Fibroblast of pulmonary artery (primary cell): ENCODE measurements around the gene LINC00305.

Experiments used
- DNase-seq: peaks from one replicate; pipeline ENCODE4 v3.0.0-alpha.2; 2010; ENCODE audit warnings: low read depth
- H3K4me3 ChIP-seq: replicated peaks from 2 replicates; pipeline ENCODE4 v1.5.1; 2011; ENCODE audit warnings: low read depth, mild to moderate bottlenecking, control low read depth, low read length, moderate library complexity
- TF ChIP-seq, protein P1 (sequence below): IDR thresholded peaks from 2 replicates; pipeline ENCODE4 v1.5.1; 2011; ENCODE audit warnings: mild to moderate bottlenecking, control low read depth, low read length, inconsistent platforms; ENCODE audit errors: missing control alignments

The LINC00305 gene

DNA sequence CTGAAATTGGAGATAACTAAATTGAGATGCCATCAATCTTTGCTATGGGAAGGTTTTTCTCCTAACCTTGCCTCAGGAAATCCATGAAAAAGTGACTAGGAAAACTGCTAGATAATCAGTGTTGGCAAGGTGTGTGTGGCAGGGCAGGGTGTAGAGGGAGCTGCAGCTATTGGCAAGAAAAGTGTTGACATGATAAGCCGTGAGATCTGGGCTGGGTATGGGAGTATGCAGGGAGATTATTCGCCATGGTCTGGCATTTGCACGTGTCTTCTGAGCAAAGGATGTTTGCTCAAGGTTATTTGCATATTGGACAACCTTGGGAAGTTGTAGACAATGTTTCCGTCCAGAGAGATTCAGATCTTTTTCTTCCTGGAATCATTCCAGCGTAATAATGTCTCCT, 104.3 kb downstream of the LINC00305 start:
- no peak overlapping the region for H3K4me3 ChIP-seq
- TF ChIP-seq, protein P1, sequence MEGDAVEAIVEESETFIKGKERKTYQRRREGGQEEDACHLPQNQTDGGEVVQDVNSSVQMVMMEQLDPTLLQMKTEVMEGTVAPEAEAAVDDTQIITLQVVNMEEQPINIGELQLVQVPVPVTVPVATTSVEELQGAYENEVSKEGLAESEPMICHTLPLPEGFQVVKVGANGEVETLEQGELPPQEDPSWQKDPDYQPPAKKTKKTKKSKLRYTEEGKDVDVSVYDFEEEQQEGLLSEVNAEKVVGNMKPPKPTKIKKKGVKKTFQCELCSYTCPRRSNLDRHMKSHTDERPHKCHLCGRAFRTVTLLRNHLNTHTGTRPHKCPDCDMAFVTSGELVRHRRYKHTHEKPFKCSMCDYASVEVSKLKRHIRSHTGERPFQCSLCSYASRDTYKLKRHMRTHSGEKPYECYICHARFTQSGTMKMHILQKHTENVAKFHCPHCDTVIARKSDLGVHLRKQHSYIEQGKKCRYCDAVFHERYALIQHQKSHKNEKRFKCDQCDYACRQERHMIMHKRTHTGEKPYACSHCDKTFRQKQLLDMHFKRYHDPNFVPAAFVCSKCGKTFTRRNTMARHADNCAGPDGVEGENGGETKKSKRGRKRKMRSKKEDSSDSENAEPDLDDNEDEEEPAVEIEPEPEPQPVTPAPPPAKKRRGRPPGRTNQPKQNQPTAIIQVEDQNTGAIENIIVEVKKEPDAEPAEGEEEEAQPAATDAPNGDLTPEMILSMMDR: no peak
- DNase-seq: no peak

DNA sequence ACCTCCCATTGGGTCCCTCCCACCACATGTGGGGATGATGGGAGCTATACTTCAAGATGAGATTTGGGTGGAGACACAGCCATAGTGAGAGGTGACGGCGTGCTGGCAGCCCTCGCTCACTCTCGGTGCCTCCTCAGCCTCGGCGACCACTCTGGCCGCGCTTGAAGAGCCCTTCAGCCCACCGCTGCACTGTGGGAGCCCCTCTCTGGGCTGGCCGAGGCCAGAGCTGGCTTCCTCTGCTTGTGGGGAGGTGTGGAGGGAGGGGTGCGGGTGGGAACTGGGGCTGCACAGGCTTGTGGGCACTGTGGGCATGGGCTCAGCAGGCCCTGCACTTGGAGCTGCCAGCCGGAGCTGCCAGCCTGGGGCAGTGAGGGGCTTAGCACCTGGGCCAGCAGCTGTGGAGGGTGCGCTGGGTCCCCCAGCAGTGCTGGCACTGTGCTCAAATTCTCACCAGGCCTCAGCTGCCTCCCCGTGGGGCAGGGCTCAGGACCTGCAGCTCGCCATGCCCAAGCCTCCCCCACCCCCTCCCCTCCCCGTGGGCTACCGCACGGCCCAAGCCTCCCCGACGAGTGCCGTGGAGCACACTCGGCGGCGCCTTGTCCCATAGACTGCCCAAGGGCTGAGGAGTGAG, 106.0 kb downstream of the LINC00305 start:
- TF ChIP-seq, protein P1: no peak
- DNase-seq: no peak
- H3K4me3 ChIP-seq: no peak overlapping the region

DNA sequence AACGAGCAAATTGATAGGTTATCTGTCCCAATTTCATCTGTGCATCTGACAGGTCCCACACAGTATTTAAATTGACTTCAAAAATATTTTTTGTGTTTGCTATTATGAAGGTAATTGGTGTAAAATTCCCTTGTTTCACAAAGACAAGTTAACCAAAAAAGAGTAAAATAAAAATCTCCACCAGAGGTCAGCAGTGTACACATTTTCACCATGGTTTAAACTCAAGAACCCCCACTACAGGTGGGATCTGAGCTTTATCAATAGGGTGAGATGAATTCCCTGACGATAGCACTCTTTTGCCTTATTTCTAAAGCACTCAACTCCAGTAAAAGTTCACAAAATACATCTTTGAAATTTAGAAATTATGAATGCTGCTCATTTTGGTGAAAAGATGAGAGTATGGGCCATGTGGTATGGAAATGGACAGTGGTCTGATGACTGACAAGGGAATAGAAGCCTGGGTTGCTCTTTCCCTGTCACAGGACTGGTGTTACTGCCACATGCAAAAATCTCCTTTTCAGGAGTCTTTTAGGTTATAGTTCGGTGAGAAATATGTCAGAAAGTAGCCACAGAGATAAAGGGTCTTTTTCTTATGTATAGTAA, 111.0 kb downstream of the LINC00305 start:
- DNase-seq: peak; percentile 36
- TF ChIP-seq, protein P1: peak; percentile 57
- no peak overlapping the region for H3K4me3 ChIP-seq

DNA sequence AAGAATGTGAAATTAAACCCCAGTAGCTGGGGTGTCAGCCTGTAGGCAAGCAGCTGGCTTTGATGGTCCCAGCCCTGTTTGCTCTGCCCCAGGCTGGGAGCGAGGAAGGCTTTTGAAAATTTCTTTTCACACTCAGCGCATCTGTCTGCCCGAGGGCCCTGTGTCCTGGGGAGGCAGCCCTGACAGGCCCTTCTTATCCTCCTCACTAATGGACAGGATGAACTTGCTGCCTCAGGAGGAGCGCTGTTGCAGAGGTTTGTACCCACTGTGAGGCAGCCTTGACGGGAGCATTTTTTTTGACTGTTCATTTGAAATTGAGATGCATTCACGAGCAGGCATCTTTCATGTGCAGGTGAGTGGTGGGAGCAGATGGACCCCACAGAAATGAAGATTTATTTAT, 116.6 kb downstream of the LINC00305 start:
- TF ChIP-seq, protein P1: no peak
- DNase-seq: no peak

DNA sequence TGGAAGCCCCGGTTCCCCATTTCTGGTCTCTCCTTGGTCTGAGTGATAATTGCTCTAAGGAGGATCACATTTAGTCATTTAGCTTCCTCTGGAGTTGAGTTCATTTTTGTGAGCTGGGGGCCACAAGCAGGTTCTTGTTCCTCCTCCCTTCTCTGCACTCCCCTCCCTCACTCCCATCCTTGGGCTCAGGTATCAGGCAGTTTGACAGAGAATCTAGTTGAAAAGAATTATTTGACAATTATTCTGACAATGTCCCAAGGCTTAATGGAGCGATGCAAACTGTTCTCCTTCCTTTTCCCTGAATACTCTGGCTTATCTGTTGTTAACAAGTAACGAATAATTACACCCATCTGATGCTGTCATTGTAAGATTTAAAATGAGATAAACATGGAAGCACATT, 117.5 kb downstream of the LINC00305 start:
- TF ChIP-seq, protein P1: no peak
- no peak for DNase-seq
- H3K4me3 ChIP-seq: no peak overlapping the region

More for the DNA sequence above, 116.6 kb downstream of the LINC00305 start:
- no peak overlapping the region for H3K4me3 ChIP-seq
